ENCODE measurements around the gene FAT3.
A peak's percentile ranks its signal among the peaks of the same experiment; 100 is the strongest.

Gene FAT3

GRCh38 chr11:92224407-92225124, at the start of gene FAT3:
FAT3 (plus strand) TSS chr11:92224818; CDS start chr11:92352113, 127,295 bp downstream.
- DNase-seq = peak; percentile 53 to 54

- DNase-seq = no peak
These were observed 45.5 kb upstream of the FAT3 start for GRCh38 chr11:92179017-92179670.

GRCh38 chr11:92180226-92180625, 44.4 kb upstream of the FAT3 start:
- no peak for DNase-seq

- no peak for DNase-seq
These were observed 43.9 kb upstream of the FAT3 start for GRCh38 chr11:92180664-92181251.

GRCh38 chr11:92190535-92191206, 33.9 kb upstream of the FAT3 start:
- no peak for DNase-seq

- DNase-seq = no peak
These were observed 32.5 kb upstream of the FAT3 start for GRCh38 chr11:92192141-92192540.

GRCh38 chr11:92198268-92198667, 26.4 kb upstream of the FAT3 start:
- peak; percentile 22 to 41 for DNase-seq

- peak; percentile 73 to 94 for DNase-seq
These were observed 24.6 kb upstream of the FAT3 start for GRCh38 chr11:92199991-92200390.

GRCh38 chr11:92204731-92205130, 19.9 kb upstream of the FAT3 start:
- no peak for DNase-seq

- DNase-seq = no peak
These were observed 18.2 kb upstream of the FAT3 start for GRCh38 chr11:92206441-92206840.

GRCh38 chr11:92211576-92212167, 12.9 kb upstream of the FAT3 start:
- peak; percentile 8 to 82 for DNase-seq

- no peak for DNase-seq
These were observed 12.1 kb upstream of the FAT3 start for GRCh38 chr11:92212530-92212929.

- no peak for DNase-seq
These were observed 7.8 kb upstream of the FAT3 start for GRCh38 chr11:92216789-92217188.

GRCh38 chr11:92219476-92219875, 5.1 kb upstream of the FAT3 start:
- no peak for DNase-seq

GRCh38 chr11:92222701-92223100, 1.9 kb upstream of the FAT3 start:
- peak in 1 of 2 experiments; percentile 11 for DNase-seq

GRCh38 chr11:92224054-92224406, 588 bp upstream of the FAT3 start:
- no peak for DNase-seq

GRCh38 chr11:92225125-92225567, 528 bp downstream of the FAT3 start:
- DNase-seq = peak in 1 of 2 experiments; percentile 50

GRCh38 chr11:92225568-92226330, 1.1 kb downstream of the FAT3 start:
- peak; percentile 58 to 73 for DNase-seq

GRCh38 chr11:92226331-92227229, 2.0 kb downstream of the FAT3 start:
- peak in 1 of 2 experiments; percentile 42 for DNase-seq

GRCh38 chr11:92227230-92227814, 2.7 kb downstream of the FAT3 start:
- DNase-seq = peak in 1 of 2 experiments; percentile 40
